H1 (cell line): Measurements from ENCODE around the gene DHRS3. TPM values are rescaled to one million over a fixed set of nuclear protein-coding genes. Genes with fewer than 3 reads are reported as not detected.

Experiments
- CTCF ChIA-PET: fragments of 300-600 bp; sonication (Branson Sonifier 250); formaldehyde crosslinking; loops from one replicate; lab custom pipeline; 2021; ENCODE audit not compliant: partially characterized antibody; lab: Charles Lee
- POLR2A ChIA-PET: fragments of 300-600 bp; sonication (Branson Sonifier 250); formaldehyde crosslinking; loops from one replicate; lab custom pipeline; 2021; ENCODE audit warnings: inconsistent platforms; ENCODE audit not compliant: partially characterized antibody; lab: Charles Lee
- DNase-seq, 2 experiments: peaks; one replicate each; pipeline versions ENCODE4 v3.0.0 to v3.0.0-alpha.2; 2010 to 2022; ENCODE audit warnings: low spot score in 2 of 2, low read depth in 1 of 2, mixed read lengths in 1 of 2
- FAIRE-seq: peaks from 2 replicates; lab custom pipeline; 2011; peaks lifted over from hg19 to GRCh38; lab: Jason Lieb, UNC
- H2AFZ ChIP-seq: 2 replicates; pipeline ENCODE4 v1.8.1; 2012; ENCODE audit warnings: low read length, inconsistent platforms
- H2AK5ac ChIP-seq: 2 replicates; pipeline ENCODE4 v1.6.1; 2013; ENCODE audit warnings: low read depth, low read length
- H2BK120ac ChIP-seq: replicated peaks from 2 replicates; pipeline ENCODE3; 2013; ENCODE audit warnings: low read depth, low read length, inconsistent platforms
- H2BK12ac ChIP-seq: 2 replicates; pipeline ENCODE4 v1.6.1; 2013; ENCODE audit warnings: low read depth, low read length
- H2BK15ac ChIP-seq: 2 replicates; pipeline ENCODE4 v1.6.1; 2013; ENCODE audit warnings: low read length
- H2BK20ac ChIP-seq: 2 replicates; pipeline ENCODE4 v1.6.1; 2013; ENCODE audit warnings: low read length
- H2BK5ac ChIP-seq: 2 replicates; pipeline ENCODE4 v1.6.1; 2013; ENCODE audit warnings: low read depth, low read length
- H3K14ac ChIP-seq: 2 replicates; pipeline ENCODE4 v1.6.1; 2013; ENCODE audit warnings: inconsistent platforms; ENCODE audit not compliant: insufficient read length
- H3K18ac ChIP-seq: 2 replicates; pipeline ENCODE4 v1.6.1; 2013; ENCODE audit warnings: low read length; ENCODE audit errors: extremely low read depth
- H3K23ac ChIP-seq: 2 replicates; pipeline ENCODE4 v1.6.1; 2013; ENCODE audit warnings: inconsistent platforms; ENCODE audit not compliant: insufficient read length
- H3K23me2 ChIP-seq: 2 replicates; pipeline ENCODE4 v1.6.1; 2013; ENCODE audit warnings: low read depth, low read length
- H3K27ac ChIP-seq: 2 replicates; pipeline ENCODE4 v1.6.1; 2011; ENCODE audit warnings: low read depth, low read length, inconsistent platforms
- H3K27me3 ChIP-seq, 4 experiments: replicated peaks in 1 of 4; 1 replicate in 1 of 4; 2 replicates in 3 of 4; pipeline versions ENCODE4 v1.6.1 to v1.8.1; 2011 to 2013; ENCODE audit warnings: low read length in 3 of 4, mild to moderate bottlenecking in 3 of 4, inconsistent platforms in 2 of 4, mixed read lengths in 2 of 4, moderate library complexity in 1 of 4; ENCODE audit not compliant: control insufficient read depth in 3 of 4, insufficient read depth in 3 of 4; ENCODE audit errors: extremely low read depth in 1 of 4
- H3K36me3 ChIP-seq, 4 experiments: 2 replicates each; pipeline versions ENCODE4 v1.6.1 to v1.8.1; 2011 to 2013; ENCODE audit warnings: mild to moderate bottlenecking in 4 of 4, low read length in 3 of 4, moderate library complexity in 2 of 4, control low read depth in 1 of 4, inconsistent platforms in 1 of 4; ENCODE audit not compliant: insufficient read depth in 4 of 4, control insufficient read depth in 2 of 4
- H3K4ac ChIP-seq: replicated peaks from 2 replicates; pipeline ENCODE3; 2013; ENCODE audit warnings: low read length, low read depth, mixed read lengths, inconsistent platforms; ENCODE audit not compliant: insufficient read length
- H3K4me1 ChIP-seq, 4 experiments: replicated peaks in 1 of 4; 1 replicate in 1 of 4; 2 replicates in 3 of 4; pipeline versions ENCODE4 v1.6.1 to v1.8.1; 2011 to 2013; ENCODE audit warnings: low read length in 3 of 4, inconsistent platforms in 2 of 4, mixed read lengths in 1 of 4; ENCODE audit not compliant: insufficient read depth in 4 of 4, control insufficient read depth in 3 of 4
- H3K4me2 ChIP-seq, 2 experiments: 2 replicates each; pipeline versions ENCODE4 v1.6.1 to v1.8.1; 2011 to 2013; ENCODE audit warnings: low read depth in 2 of 2, low read length in 2 of 2, control low read depth in 1 of 2, inconsistent platforms in 1 of 2, mild to moderate bottlenecking in 1 of 2; ENCODE audit not compliant: insufficient read depth in 1 of 2
- H3K4me3 ChIP-seq, 4 experiments: fragments of 200-600, 300-600 bp in 1 of 4; sonication (generic), shearing (Covaris generic), sonication (Bioruptor Twin) in 1 of 4; 2 replicates each; pipeline versions ENCODE4 v1.5.1 to v1.8.1; 2011 to 2016; ENCODE audit warnings: low read length in 4 of 4, low read depth in 3 of 4, control low read depth in 2 of 4, inconsistent platforms in 2 of 4, mild to moderate bottlenecking in 2 of 4, mixed read lengths in 1 of 4, moderate library complexity in 1 of 4; ENCODE audit not compliant: insufficient read depth in 2 of 4; ENCODE audit errors: extremely low read depth in 1 of 4
- H3K56ac ChIP-seq: replicated peaks from 2 replicates; pipeline ENCODE3; 2013; ENCODE audit warnings: low read depth, mild to moderate bottlenecking, mixed read lengths, low read length, inconsistent platforms; ENCODE audit not compliant: insufficient read length
- H3K79me1 ChIP-seq: 2 replicates; pipeline ENCODE4 v1.6.1; 2013; ENCODE audit warnings: low read depth, low read length, control low read depth
- H3K79me2 ChIP-seq, 2 experiments: 2 replicates each; pipeline versions ENCODE4 v1.6.1 to v1.8.1; 2012 to 2013; ENCODE audit warnings: low read length in 2 of 2, mild to moderate bottlenecking in 2 of 2, inconsistent platforms in 1 of 2; ENCODE audit not compliant: insufficient read depth in 2 of 2, control insufficient read depth in 1 of 2
- H3K9ac ChIP-seq, 4 experiments: replicated peaks in 1 of 4; 1 replicate in 1 of 4; 2 replicates in 3 of 4; pipeline versions ENCODE4 v1.6.1 to v1.8.1; 2011 to 2013; ENCODE audit warnings: low read depth in 3 of 4, low read length in 3 of 4, control low read depth in 2 of 4, mild to moderate bottlenecking in 2 of 4, moderate library complexity in 2 of 4, inconsistent platforms in 1 of 4; ENCODE audit errors: extremely low read depth in 1 of 4
- H3K9me3 ChIP-seq, 2 experiments: 2 replicates each; pipeline versions ENCODE4 v1.6.1 to v1.8.1; 2012 to 2013; ENCODE audit warnings: mild to moderate bottlenecking in 2 of 2, moderate library complexity in 2 of 2, control low read depth in 1 of 2, inconsistent platforms in 1 of 2, low read depth in 1 of 2, low read length in 1 of 2, mixed read lengths in 1 of 2; ENCODE audit not compliant: insufficient read depth in 2 of 2
- H4K20me1 ChIP-seq, 2 experiments: replicated peaks in 1 of 2; 2 replicates each; pipeline versions ENCODE3 to v1.8.1; 2011 to 2013; ENCODE audit warnings: inconsistent platforms in 2 of 2, low read length in 2 of 2, mild to moderate bottlenecking in 1 of 2; ENCODE audit not compliant: insufficient read depth in 2 of 2, control insufficient read depth in 1 of 2
- H4K5ac ChIP-seq: 2 replicates; pipeline ENCODE4 v1.6.1; 2013; ENCODE audit warnings: low read length, low read depth, mixed read lengths, inconsistent platforms; ENCODE audit not compliant: insufficient read length
- H4K8ac ChIP-seq: 2 replicates; pipeline ENCODE4 v1.8.0; 2013; ENCODE audit warnings: mild to moderate bottlenecking, moderate library complexity, low read length, inconsistent platforms; ENCODE audit not compliant: insufficient read depth; ENCODE audit errors: extremely low read depth
- H4K91ac ChIP-seq: replicated peaks from 2 replicates; pipeline ENCODE3; 2013; ENCODE audit warnings: low read length, mixed read lengths, inconsistent platforms; ENCODE audit not compliant: insufficient read length
- CBX5 ChIP-seq: fragments of 300-800, 300-1000 bp; sonication (generic); IDR thresholded peaks from 2 replicates; pipeline ENCODE4 v1.7.1; 2016; ENCODE audit warnings: antibody characterized with exemption, low read length, low read depth
- CREB1 ChIP-seq: IDR thresholded peaks from 2 replicates; pipeline ENCODE4 v1.6.1; 2012; ENCODE audit warnings: inconsistent platforms
- EZH2 ChIP-seq: fragments of 200-600 bp; sonication (generic); IDR thresholded peaks from 2 replicates; pipeline ENCODE4 v1.7.1; 2012; ENCODE audit warnings: low read depth, mild to moderate bottlenecking, moderate library complexity, low read length, inconsistent platforms; ENCODE audit not compliant: severe bottlenecking
- KDM5A ChIP-seq: fragments of 200-600 bp; IDR thresholded peaks from 2 replicates; pipeline ENCODE4 v1.7.1; 2012; ENCODE audit warnings: mild to moderate bottlenecking, low read length, inconsistent platforms, mixed read lengths
- RAD21 ChIP-seq, 2 experiments: IDR thresholded peaks in 1 of 2; conservative IDR thresholded peaks in 1 of 2; 2 replicates each; pipeline ENCODE4 v1.6.1; 2011; ENCODE audit warnings: low read depth in 2 of 2, low read length in 2 of 2, improper control_type of control experiment in 1 of 2, inconsistent platforms in 1 of 2, mild to moderate bottlenecking in 1 of 2, moderate library complexity in 1 of 2
- TEAD4 ChIP-seq: IDR thresholded peaks from 2 replicates; pipeline ENCODE4 v1.6.1; 2012; ENCODE audit warnings: low read depth, low read length, inconsistent platforms, mixed read lengths
- WGBS, 2 experiments: shearing (Covaris generic) in 1 of 2; methylation state at CpG; one replicate each; pipeline versions ENCODE4 v1.1.6 to v1.1.7; 2013 to 2015; ENCODE audit warnings: low lambda C conversion rate in 2 of 2, mixed read lengths in 2 of 2, inconsistent platforms in 1 of 2, low coverage in 1 of 2, missing lambda C conversion rate in 1 of 2; ENCODE audit not compliant: insufficient replicate concordance in 2 of 2, insufficient coverage in 1 of 2, insufficient read length in 1 of 2; ENCODE audit errors: extremely low coverage in 1 of 2, missing lambda C conversion rate in 1 of 2; 5-methylcytosine and 5-hydroxymethylcytosine counted together
- polyA plus RNA-seq, 7 experiments: library from polyadenylated mRNA; depleted of rRNA in 3 of 7; stranded (reverse) in 5 of 7; unstranded in 2 of 7; fragments of >200 nt in 5 of 7; fragments of 200-250 nt in 2 of 7; gene quantifications; 1 replicate in 5 of 7; 2 replicates in 1 of 7; 4 replicates in 1 of 7; pipeline versions ENCODE4 v1.2.1 to v1.2.3, GENCODE V29; 2011 to 2013; ENCODE audit warnings: missing spikeins in 2 of 7, mixed read lengths in 2 of 7
- total RNA-seq: library from RNA; stranded (reverse); fragmentation: NEBNext Ultra II Directional; extraction: Animal tissue kit (Norgen Biotek cat#: 25700); gene quantifications from 2 replicates; pipeline ENCODE4 v1.2.1, GENCODE V29; 2021

Gene DHRS3
- total and polyA plus RNA-seq, 2 of the 8 experiments (the other 6 are each of a cell fraction or from before 2014, with no cell fraction given), result 32.5 to 36.4 TPM

- H2BK20ac ChIP-seq, result no peak overlapping the region
- POLR2A ChIA-PET, result interaction anchor here (1.1 to 1.5 kb wide), 2 partner anchors 9 to 20 kb away, joined by 3 to 6 read pairs; no protein-coding TSS in a partner anchor
- H3K14ac ChIP-seq, result no peak overlapping the region
- no peak overlapping the region for H3K23ac ChIP-seq
- no peaks in the 10 kb centered on the region; a peak in 2 of 8 replicates for H3K36me3 ChIP-seq
- CTCF ChIA-PET, result interaction anchor here (0.6 to 1.2 kb wide), 5 partner anchors 15 to 229 kb away, joined by 3 to 4 read pairs (median 3); no protein-coding TSS in a partner anchor
- no peak overlapping the region for H2BK5ac ChIP-seq
- H4K91ac ChIP-seq, result no peak overlapping the region
- WGBS, 2 experiments, result 90% methylated on average over 11 of the region's 11 CpGs; no CpG with 5 or more reads in 1 of the 2 experiments
- H3K9me3 ChIP-seq, result no peaks in the 10 kb centered on the region
- H4K20me1 ChIP-seq, result no peaks in the 10 kb centered on the region
- H3K4me3 ChIP-seq, result no peak overlapping the region
- no peaks in the 10 kb centered on the region for H3K79me1 ChIP-seq
- no peak overlapping the region for H2BK15ac ChIP-seq
- no peak overlapping the region for H2BK120ac ChIP-seq
- no peak overlapping the region for H4K8ac ChIP-seq
- no peak overlapping the region; the same call in 1 of the 2 replicates for H2AK5ac ChIP-seq
- FAIRE-seq (no peak), DNase-seq (no peak)
- no peak overlapping the region for H3K9ac ChIP-seq
- H2BK12ac ChIP-seq, result 0 out of 2 replicates have a peak overlapping the region, but pooled peaks have one; percentile 50
- no peaks in the 10 kb centered on the region for H3K23me2 ChIP-seq
- no peak overlapping the region for H4K5ac ChIP-seq
- H2AFZ ChIP-seq, result no peak overlapping the region
- H3K27me3 ChIP-seq, result no peaks in the 10 kb centered on the region
- peaks cover 0 to 2% (median 0%) of the 10 kb centered on the region in 4 experiments; a peak in 1 of 7 replicates for H3K4me1 ChIP-seq
- H3K56ac ChIP-seq, result no peak overlapping the region
- H3K4me2 ChIP-seq, result no peak overlapping the region
- no peak overlapping the region for H3K4ac ChIP-seq
- H3K79me2 ChIP-seq, result no peaks in the 10 kb centered on the region
- no peak overlapping the region for H3K18ac ChIP-seq
- H3K27ac ChIP-seq, result no peak overlapping the region
- TF ChIP-seq RAD21 (IDR thresholded peaks at IDR 0.05 in 1 of 2, conservative IDR thresholded peaks at IDR 0.05 in 1 of 2; ENCODE audit: low read depth in 2 of 2, low read length in 2 of 2), result no peak
- no peak for TF ChIP-seq KDM5A
- no peak for TF ChIP-seq TEAD4
- no peak for TF ChIP-seq CBX5
- no peak for TF ChIP-seq CREB1
- TF ChIP-seq EZH2, result no peak
Measured at GRCh38 chr1:12519693-12520364, 98.2 kb downstream of the DHRS3 start.
